Heart right ventricle (tissue), 16 donors: ENCODE measurements around the gene TMPRSS9. TPM values are rescaled to one million over a fixed set of nuclear protein-coding genes. Genes with fewer than 3 reads are reported as not detected.

Experiments used
- ATAC-seq, 8 donors: fragments of 200-7000 bp; cut with Tn5 transposase; one replicate each; pipeline ENCODE4 v1.9.1; 2020; ENCODE audit warnings: mild to moderate bottlenecking in 8 of 8, moderate library complexity in 8 of 8, moderate number of reproducible peaks in 1 of 8
- DNase-seq, 2 donors: peaks; one replicate each; pipeline ENCODE4 v3.0.0-alpha.2; 2020
- H3K27ac ChIP-seq, 10 donors: fragments of 200-600 bp; sonication (generic) in 2 of 10; one replicate each; pipeline versions ENCODE4 v1.5.0 to v1.8.0; 2020 to 2022; ENCODE audit warnings: mild to moderate bottlenecking in 3 of 10
- H3K27me3 ChIP-seq, 7 donors: fragments of 200-600 bp; one replicate each; pipeline ENCODE4 v1.8.0; 2021 to 2022; ENCODE audit warnings: mild to moderate bottlenecking in 2 of 7
- H3K36me3 ChIP-seq, 9 donors: fragments of 200-600 bp; sonication (generic) in 1 of 9; one replicate each; pipeline versions ENCODE4 v1.5.0 to v1.8.0; 2020 to 2022; ENCODE audit warnings: mild to moderate bottlenecking in 2 of 9
- H3K4me1 ChIP-seq, 9 donors: fragments of 200-600 bp; sonication (generic) in 1 of 9; one replicate each; pipeline versions ENCODE4 v1.5.0 to v1.8.0; 2020 to 2022; ENCODE audit warnings: mild to moderate bottlenecking in 4 of 9
- H3K4me3 ChIP-seq, 10 donors: fragments of 200-600 bp; sonication (generic) in 2 of 10; one replicate each; pipeline versions ENCODE4 v1.5.0 to v1.8.0; 2020 to 2022; ENCODE audit warnings: mild to moderate bottlenecking in 7 of 10, moderate library complexity in 2 of 10
- H3K9me3 ChIP-seq, 11 donors: fragments of 200-600 bp in 10 of 11; sonication (generic) in 2 of 11; one replicate each; pipeline versions ENCODE4 v1.5.0 to v1.8.0; 2013 to 2022; ENCODE audit warnings: mild to moderate bottlenecking in 2 of 11, control low read depth in 1 of 11, moderate library complexity in 1 of 11
- CTCF ChIP-seq, 9 donors: fragments of 200-600 bp; sonication (generic) in 2 of 9; IDR thresholded peaks; one replicate each; pipeline versions ENCODE4 v1.5.0 to v1.8.0; 2021 to 2022; ENCODE audit warnings: antibody characterized with exemption in 9 of 9, mild to moderate bottlenecking in 5 of 9, moderate library complexity in 1 of 9
- WGBS, 2 donors: extraction: QIAGEN DNeasy Blood & Tissue Kit; methylation state at CpG; one replicate each; pipeline ENCODE4 v1.1.7; 2013; ENCODE audit warnings: inconsistent platforms in 1 of 2; 5-methylcytosine and 5-hydroxymethylcytosine counted together
- intact Hi-C, 10 donors: fragments of 100-400 bp; cut with DNase I; formaldehyde crosslinking; loops; one replicate each; pipeline versions ENCODE4 v1.11.1 to v1.14.2; 2022
- polyA plus RNA-seq, 2 donors: library from polyadenylated mRNA; stranded (reverse); fragments of 200-250 nt; gene quantifications; one replicate each; pipeline ENCODE4 v1.2.3, GENCODE V29; 2013
- total RNA-seq, 10 donors: library from RNA; stranded (reverse); fragmentation: NEBNext Ultra II Directional in 3 of 10; extraction: Animal tissue kit (Norgen Biotek cat#: 25700) in 3 of 10; gene quantifications; one replicate each; pipeline versions ENCODE4 v1.2.1 to v1.2.4, GENCODE V29; 2021 to 2023
- donor health status: Arrhythmogenic right ventricular cardiomyopathy.
- donor health status: ischemic (EF 13 %, LVEDD 7.1; RV severe dilation, severe dysfunction).
- donor health status: healthy with polysubstance abuse.
- donor health status: DM: no; HTN: yes; CAD: no.
- donor health status: DM: no; HTN: no; CAD: no.
- donor health status: ischemic (EF 25% LVEDD 6.9; RV normal size, moderate dysfunction).
- donor health status: ischemic (EF 25% LVEDD 5.7; RV mildly dilated, moderate dysfunction).
- donor health status: healthy.
- donor health status: DM: yes; HTN: yes; CAD: no.
- donor health status: Ischemic cardiomyopathy.
- donor health status: ischemic (EF 35%, LVEDD 5.7; RV mildly dilated, moderate dysfunction).
- donor health status: nonischemic (EF 11% LVEDD 7.7; RV severe dilation, severe dysfunction).
- donor health status: DM: yes; HTN: yes; CAD: no.
- donor health status: PGD.
- donor health status: ischemic (EF 29% LVEDD 5.4; RV normal size, mild dysfunction).
- donor health status: nonischemic (EF 23%, LVEDD 6.1; RV moderate dilation, normal function).

The TMPRSS9 gene
- total and polyA plus RNA-seq, 12 donors: 0.01 TPM; not detected in 11

- Histone ChIP-seq H3K4me1 (no peaks in the 10 kb centered on the region), H3K27ac (no peak overlapping the region), H3K36me3 (peaks cover 0 to 37% (median 0%) of the 10 kb centered on the region in 9 donors), H3K9me3 (no peaks in the 10 kb centered on the region), H3K4me3 (no peak overlapping the region), H3K27me3 (no peaks in the 10 kb centered on the region)
- DNase-seq (no peak), ATAC-seq (no peak)
- WGBS, 2 donors: 62 to 76% methylated on average over 19 of the region's 19 CpGs
- intact Hi-C loops: no loop called here
- TF ChIP-seq CTCF (IDR thresholded peaks at IDR 0.05): no peak
Observed at GRCh38 chr19:2446381-2446780, 86.3 kb downstream of the TMPRSS9 start.

GRCh38 chr19:2449019-2449418, 89.0 kb downstream of the TMPRSS9 start:
- DNase-seq: no peak
- TF ChIP-seq CTCF (IDR thresholded peaks at IDR 0.05): no peak
- Histone ChIP-seq H3K36me3 (peaks cover 0 to 11% (median 0%) of the 10 kb centered on the region in 9 donors), H3K27ac (no peak overlapping the region), H3K9me3 (no peaks in the 10 kb centered on the region), H3K4me3 (no peak overlapping the region), H3K4me1 (no peaks in the 10 kb centered on the region), H3K27me3 (no peaks in the 10 kb centered on the region)
- 97 to 100% methylated on average over 11 of the region's 11 CpGs for WGBS, 2 donors
- ATAC-seq: no peak
- intact Hi-C loops: no loop called here

- Histone ChIP-seq H3K4me1 (peaks cover 2 to 11% (median 9%) of the 10 kb centered on the region in 9 donors), H3K27ac (no peak overlapping the region), H3K9me3 (no peaks in the 10 kb centered on the region), H3K4me3 (no peak overlapping the region), H3K36me3 (peaks cover 0 to 4% (median 0%) of the 10 kb centered on the region in 9 donors), H3K27me3 (no peaks in the 10 kb centered on the region)
- WGBS, 2 donors: 92% methylated on average over 7 of the region's 7 CpGs
- DNase-seq: no peak
- ATAC-seq: no peak
- intact Hi-C loops: no loop called here
- no peak for TF ChIP-seq CTCF (IDR thresholded peaks at IDR 0.05)
Observed at GRCh38 chr19:2451138-2451537, 91.1 kb downstream of the TMPRSS9 start.

GRCh38 chr19:2451741-2452140, 91.7 kb downstream of the TMPRSS9 start:
- TF ChIP-seq CTCF (IDR thresholded peaks at IDR 0.05): no peak
- ATAC-seq: no peak
- intact Hi-C loops: no loop called here
- no peak for DNase-seq
- no peaks in the 10 kb centered on the region for H3K9me3 ChIP-seq
- peaks cover 0 to 4% (median 0%) of the 10 kb centered on the region in 9 donors for H3K36me3 ChIP-seq
- H3K27me3 ChIP-seq: no peaks in the 10 kb centered on the region
- H3K27ac ChIP-seq: no peak overlapping the region
- 95 to 96% methylated on average over 17 to 18 of the region's 18 CpGs for WGBS, 2 donors
- peaks cover 2 to 12% (median 10%) of the 10 kb centered on the region in 9 donors for H3K4me1 ChIP-seq
- H3K4me3 ChIP-seq: no peak overlapping the region
